SHP77 (cell line): ENCODE results near the gene EFCAB6.

Experiments used
- DNase-seq, 2 experiments: peaks; one replicate each; lab custom pipeline; 2025; lab: John Stamatoyannopoulos, UW

EFCAB6 gene

DNA sequence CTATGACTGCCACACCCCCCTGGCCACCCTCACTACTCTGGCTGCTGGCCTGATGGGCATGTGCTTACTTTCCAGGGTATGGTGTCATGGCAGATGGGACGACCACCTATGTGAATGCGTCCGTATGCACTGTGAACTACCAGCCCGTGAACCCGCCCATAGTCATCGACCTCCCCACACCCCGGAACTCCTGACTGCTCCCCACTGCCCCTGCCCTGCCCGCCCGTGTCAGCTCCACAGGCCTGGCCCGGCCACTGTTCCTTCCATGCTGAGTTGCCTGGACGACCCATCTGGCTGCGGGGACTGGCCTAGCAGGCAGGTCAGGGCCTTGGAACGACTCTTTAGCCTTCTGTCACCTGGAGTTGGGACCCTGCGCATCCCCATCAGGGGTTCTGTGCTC, 306.7 kb downstream of the EFCAB6 start:
- no peak for DNase-seq

DNA sequence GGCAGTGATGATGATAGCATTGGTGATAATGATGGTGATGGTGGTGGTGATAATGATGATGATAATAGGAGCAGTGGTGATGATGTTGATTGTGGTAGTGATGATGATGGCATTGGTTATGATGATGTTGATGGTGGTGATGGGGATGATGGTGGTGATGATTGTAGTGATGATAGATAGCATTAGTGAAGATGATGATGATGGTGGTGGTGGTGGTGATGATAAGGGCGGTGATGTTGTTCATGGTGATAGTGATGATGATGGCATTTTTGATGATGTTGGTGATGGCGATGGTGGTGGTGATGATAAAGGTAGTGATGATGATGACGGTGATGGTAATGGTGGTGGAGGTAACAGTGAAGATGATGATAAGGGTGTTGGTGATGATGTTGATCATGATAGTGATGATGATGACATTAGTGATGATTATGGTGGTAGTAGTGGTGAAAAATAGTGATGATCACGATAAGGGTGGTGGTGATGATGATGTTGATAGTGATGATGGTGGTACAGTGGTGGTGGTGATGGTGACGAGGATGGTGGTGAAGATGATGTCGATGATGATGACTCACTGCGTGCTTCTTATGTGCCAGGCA, 307.3 kb downstream of the EFCAB6 start:
- DNase-seq = no peak

DNA sequence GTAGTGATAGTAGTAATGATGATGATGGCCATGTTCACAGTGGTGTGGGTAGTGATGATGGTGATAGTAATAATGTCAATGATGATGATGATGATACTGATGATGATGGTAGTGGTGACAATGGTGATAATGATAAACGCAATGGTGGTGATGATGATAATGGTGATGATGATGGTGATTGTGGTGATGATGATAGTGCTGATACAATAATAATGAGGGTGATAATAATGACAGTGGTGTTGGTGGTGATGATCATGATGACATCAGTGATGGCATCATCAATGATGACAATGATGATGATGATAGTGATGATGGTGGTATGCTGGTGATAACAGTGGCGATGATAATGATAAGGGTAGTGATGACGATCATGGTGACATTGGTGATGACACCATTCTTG, 308.0 kb downstream of the EFCAB6 start:
- no peak for DNase-seq

DNA sequence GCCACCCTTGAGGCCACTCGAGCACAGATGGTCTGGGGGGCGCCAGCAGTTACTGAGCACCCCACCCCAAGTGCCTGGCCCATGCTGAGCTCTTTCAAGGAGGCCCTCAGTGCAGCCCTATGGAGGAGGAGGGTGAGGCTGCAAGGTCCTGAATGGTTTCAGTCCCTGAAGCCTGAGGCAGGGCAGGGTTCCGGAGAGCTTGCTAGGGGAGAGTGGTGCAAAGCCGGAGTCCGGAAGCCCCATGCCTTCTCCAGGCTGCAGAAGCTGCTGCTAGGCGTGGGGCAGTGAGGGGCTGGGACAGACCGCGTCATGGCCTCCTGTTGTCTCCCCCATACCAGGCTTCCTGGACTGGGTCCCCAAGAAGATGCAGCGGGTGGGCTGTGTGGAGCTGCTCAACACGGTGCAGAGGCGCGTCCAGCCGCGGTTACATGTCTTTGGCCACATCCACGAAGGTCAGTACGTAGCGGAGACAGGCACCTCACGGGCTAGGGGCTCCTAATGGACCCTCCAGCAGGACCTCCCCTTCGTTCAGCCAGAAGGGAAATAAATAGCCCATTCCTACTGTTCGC, 309.7 kb downstream of the EFCAB6 start:
- no peak for DNase-seq

DNA sequence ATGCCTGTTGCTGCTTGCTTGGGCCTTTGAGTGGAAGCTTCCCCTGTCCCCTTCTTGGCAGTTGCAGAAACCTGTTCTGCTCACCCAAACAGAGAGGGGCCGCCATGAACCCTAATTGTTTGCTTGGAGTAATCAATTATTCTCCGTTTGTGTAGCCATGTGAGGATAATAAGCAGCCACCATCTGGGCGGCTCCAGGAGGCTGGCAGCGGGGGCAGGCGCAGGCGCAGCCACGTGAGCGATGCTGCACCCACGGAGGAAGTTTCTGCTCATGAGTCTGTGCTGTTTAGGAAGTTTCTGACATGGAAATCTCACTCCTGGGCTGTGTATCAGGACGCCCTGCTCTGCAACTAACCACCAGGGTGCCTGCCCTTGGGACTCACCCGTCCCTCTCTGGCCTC, 310.2 kb downstream of the EFCAB6 start:
- no peak for DNase-seq

DNA sequence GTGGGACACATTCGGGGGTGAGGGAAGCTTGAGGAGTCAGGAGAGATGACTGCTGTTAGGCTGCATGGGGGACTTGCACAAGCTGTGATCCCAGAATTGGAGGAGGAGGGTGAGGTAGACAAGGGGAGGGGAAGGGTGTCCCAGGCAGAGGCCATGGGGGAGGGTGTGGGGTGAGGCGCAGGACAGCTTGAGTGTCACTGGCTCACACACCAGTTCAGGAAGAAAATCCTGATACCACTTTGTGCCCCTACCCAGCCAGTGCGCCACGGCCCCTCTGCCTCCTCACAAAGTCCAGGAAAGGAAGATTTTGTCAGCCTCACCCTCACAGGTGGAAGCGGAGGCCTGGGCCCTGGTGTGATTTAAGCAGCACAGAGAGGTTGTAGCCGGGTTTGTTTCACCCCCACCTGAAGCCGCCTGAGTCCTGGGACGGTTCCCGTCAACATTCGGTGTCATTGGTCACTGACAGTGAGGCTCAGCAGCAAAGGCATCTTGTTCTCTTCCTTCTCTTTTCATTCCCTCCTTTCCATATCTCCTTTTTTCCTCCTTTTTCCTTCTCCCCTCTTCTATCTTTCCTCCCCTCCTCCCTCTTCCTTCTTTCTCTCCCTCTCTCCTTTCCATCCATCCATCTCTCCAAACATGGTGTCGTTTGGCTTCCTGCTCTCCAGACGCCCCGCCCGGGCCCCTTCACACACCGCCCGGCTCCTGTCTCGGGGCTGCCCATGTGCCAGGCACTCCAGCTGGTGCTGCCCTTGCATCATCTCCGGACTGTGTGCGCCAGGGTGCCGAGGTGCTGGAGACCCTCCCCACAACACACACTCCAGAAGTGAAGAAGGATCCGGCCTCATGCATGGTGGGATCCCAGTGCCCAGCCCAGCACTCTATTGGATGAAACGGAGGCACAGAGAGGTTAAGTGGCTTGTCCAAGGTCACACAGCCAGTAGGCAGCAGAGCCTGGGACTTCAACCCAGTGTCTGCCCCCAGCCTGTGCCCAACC, 311.0 kb downstream of the EFCAB6 start:
- DNase-seq = no peak

DNA sequence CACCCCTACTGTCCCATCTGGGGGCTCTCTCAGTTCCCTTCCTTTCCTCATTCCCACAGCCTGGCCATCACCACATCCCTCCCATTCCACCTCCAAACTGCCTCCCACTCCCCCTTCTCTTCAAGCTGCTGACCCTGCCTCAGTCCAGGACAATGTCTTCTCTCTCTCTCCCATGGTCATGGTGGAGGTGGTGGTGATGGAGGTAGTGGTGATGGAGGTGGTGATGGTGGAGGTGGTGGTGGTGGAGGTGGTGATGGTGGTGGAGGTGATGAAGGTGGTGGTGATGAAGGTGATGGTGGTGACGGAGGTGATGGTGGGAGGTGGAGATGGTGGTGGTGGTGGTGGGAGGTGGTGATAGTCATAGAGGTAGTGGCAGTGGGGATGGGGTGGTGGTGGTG, 313.2 kb downstream of the EFCAB6 start:
- DNase-seq = no peak

DNA sequence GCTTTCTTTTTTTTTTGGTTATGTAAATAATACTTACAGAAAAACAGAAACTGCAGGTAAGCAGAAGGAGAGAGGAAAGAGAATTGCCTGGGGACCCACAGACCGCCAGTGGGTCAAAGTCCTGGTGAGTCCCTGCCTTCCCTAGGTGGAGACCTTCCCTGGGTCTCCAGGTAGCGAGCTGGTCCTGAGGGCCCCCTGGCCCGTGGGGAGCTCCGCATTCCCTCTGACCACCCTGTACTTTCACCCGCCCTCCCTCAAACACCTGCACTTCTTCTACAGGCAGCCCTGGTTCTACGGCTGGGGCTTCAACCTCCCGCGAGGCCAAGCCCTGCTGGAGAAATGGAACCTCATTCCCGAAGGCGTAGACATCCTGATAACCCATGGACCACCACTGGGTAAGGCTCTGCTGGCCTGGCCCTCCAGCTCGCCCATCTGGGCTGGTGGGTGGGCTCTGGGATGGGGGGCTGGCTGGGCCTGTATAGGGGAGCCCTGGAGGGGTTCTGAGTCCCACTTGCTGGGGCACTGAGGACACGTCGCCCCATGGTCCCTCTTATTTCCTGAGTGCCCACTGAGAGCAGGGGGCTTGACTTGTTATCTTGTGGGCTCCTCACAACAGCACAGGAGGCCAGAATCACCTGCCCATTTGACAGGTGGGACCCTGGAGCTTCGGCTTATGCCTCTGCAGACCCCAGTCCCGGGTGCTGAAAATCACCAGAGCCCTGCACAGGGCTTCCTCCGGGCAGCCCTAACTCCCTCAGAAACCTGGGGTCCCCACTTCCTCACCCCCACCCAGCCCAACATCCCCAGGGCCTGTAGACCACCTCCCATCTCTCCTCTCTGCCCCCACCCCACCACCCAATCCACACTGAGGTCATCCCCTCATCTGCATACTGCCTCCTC, 313.9 kb downstream of the EFCAB6 start:
- DNase-seq = no peak

DNA sequence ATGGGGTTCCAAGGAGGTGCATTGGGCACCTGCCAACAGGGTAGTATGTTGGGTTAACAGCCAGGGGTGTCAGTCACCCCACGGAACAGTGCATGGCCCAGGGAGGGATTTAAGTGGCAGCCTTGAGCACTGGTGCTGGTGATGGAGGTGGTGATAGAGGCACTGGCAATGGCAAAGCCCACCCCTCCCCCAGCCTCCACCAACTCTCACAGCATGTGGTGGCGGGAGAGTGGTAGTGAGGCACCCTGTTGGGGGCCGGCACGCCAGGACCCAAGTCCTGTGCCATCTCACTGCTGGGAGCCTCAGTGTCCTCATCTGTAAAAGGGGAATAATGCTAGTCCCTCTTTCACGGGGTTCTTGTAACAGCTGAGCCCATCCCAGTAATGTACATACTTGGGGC, 318.8 kb downstream of the EFCAB6 start:
- DNase-seq = no peak

DNA sequence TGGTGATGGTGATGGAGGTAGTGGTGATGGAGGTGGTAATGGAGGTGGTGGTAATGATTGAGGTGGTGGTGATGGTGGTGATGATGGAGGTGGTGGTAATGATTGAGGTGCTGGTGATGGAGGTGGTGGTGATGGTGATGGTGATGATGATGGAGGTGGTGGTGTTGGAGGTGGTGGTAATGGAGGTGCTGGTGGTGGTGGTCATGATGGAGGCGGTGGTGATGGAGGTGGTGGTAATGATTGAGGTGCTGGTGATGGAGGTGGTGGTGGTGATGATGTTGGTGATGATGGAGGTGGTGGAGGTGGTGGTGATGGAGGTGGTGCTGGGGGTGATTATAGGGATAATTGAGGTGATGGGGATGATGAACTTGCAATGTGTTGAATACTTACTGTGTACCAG, 320.4 kb downstream of the EFCAB6 start:
- DNase-seq = no peak

DNA sequence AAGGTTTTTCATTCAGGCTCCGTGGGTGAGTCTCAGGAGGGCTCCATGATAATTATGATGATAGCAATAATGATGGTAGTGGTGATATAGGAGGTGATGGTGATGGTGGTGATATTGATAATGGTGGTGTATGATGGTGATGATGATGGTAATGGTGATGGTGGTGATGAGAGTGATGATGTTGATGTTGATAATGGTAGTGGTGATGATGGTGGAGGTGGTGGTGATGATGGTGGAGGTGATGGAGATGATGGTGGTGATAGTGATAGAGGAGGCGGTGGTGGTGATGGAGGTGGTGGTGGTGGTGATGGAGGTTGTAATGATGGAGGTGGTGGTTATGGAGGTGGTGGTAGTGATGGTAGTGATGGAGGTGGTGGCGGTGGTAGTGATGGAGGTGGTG, 320.9 kb downstream of the EFCAB6 start:
- no peak for DNase-seq

DNA sequence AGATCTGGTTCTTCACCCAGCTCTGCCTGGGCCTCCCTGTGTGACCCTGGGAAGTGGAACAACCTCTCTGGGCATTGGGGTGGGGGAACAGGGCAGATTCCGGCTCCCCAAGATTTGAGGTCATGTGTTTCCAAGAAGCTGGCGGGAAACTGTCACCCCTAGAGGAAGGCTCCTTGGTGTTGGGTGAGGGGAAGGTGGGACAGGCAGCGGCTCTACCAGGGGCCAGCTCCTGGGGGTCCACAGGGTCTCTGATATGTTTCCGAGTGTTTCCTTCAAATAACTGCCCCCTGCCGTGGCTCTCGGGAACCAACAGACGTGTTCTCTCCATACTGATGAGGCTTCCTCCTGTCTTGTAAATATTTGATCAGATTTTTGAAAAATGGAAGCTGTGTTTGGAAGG, 321.8 kb downstream of the EFCAB6 start:
- DNase-seq = no peak

DNA sequence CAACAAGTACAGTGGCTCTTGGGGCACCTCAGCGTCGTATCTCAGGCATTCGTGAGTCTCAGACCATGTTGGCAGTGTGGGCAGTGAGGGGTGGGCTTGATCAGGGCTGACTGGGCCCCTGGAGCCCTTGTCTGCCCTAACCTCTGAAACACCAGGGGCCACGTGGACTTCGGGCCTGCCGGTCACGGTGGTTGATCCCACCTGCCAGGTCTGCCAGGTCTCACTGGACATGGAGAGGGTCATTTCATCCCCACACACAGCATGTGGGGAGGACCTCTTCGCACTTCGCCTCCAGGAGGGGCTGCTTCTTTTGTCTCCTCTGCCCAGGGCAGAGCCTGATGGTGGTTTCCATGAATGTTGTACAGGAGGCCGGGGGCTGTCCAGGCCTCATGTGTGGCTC, 323.2 kb downstream of the EFCAB6 start:
- no peak for DNase-seq

DNA sequence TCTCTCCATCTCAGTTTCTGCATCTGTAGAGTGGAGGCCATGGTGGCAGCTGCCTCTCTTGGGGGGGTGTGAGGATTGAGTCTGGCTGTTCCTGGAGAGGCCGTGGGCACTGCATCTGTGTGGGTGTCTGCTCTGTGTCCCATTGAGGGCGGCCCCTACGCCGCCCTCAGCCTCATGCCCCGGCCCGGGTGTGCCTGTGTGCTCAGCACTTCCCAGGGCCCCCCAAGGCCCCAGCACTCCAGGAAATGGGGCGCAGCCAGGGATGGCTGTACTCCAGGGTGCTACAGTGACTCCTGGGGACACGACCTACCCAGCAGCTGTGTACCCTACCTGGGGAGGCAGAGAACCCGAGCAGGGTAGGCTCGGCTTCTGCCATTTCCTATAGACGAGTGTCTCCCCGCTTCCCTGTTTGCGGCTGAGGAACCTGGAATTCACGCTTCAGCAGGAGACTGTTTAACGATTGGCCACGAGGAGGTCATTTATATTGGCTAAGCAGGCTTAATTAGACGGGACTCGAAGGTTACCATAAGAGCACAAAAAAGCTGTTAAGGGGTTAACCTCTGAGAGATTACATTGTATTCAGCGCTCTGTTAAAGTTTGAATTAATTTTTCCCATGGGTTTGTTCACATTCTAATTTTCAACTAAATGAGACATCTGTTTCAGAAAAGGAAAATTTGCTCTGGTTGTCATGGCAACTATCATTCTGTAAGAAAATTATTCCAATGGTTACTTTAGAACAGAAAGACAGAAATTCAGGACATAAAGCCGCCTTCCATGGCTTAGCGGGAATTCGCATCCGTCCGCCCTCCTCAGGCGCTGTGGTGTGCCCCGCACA, 323.9 kb downstream of the EFCAB6 start:
- DNase-seq = no peak

DNA sequence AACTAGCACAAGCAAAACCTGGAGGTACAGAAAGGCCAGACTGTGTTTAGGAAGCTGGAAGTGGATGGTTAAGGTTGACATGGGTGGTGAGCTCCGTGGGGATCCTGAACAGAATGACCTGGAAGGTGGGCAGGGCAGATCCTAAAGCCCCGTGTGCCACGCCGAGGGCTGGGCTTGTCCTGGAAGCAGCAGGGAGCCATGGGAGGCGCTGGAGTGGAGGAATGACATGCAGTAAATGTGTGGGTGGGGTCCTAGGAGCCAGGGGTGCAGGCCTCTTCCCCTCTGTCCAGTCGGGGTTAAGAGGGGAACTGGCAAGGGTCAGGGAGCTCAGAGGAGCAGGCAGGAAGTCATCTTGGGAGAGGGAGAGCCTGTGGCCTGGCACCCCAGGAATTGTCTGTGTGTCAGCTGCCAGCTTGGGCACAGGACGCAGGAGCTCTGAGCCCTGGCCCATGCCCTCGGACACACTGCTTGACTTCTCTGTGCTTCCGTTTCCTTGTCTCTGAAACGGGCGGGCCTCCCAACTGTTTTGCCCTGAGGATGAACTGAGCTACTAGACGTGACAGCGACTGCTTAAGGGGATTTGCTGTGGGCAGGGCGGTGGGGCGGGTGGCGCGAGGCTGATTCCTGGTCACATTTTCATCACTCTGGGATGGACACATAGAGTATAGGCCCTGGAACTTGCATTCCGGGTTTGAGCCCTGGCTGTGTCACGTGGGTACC, 324.6 kb downstream of the EFCAB6 start:
- no peak for DNase-seq

DNA sequence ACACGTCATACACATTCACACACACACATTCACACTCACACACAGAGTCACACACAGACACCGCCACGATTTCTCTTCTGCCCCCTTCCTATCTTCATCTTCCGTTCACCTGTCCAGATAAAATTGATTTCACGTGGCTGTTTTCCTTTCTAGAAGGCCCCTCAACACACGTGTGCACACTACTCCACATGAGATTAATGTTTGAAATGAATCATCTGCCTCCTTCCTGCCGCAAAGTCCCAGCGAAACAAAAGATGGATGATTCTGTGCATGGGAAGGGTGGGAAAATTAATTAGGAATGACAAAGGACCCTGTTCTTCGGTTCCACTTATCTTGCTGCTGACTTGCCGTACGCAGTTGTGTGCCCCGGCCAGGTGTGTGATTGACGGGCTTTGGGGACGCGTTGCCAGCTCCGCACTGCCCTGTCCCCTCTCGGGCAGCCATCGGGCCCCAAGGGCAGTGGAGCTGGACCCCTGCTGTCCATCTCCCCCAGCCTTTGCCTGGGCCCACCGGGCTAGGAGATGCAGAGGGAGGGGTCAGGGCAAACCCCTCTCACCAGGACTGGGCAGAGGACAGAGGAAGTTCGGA, 326.5 kb downstream of the EFCAB6 start:
- DNase-seq = no peak

DNA sequence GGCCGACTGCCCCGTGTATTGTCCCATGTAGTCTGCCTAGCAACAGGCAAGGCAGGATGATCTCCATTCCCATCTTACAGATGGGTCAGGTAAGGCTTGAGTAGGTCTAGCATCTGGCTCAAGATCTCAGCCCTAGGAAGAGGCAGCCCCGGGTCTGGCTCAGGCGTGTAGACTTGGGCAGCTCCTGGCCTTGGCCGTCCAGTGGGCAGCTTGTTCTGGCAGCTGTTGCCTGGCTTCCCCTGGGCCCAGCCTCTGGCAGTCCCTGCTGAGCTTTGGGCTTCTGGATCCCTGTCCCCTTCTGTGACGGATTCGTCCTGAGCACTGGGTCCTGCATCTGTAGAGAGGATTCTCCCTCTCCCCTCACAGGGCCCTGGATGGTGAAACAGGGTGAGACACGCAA, 327.9 kb downstream of the EFCAB6 start:
- DNase-seq = no peak

DNA sequence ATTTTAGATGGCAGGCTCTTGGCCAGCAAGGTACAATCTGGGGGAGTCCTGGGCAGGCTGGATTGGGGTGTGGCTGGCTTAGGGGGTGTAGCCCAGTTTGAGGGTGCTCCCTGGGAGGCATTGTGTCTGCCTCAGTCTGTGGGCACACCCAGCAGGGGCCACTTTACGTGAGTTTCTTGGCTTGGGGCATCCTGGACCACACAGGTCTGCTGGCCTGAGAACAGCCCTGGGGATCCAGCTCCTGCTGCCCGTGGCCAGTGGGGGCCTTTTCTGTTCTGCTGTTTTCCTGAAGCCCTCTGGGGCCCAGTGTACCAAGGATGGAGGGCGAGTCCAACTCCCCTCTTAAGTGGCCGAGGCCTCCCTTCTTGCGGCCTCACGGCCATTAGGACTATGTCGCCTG, 328.4 kb downstream of the EFCAB6 start:
- DNase-seq = no peak

DNA sequence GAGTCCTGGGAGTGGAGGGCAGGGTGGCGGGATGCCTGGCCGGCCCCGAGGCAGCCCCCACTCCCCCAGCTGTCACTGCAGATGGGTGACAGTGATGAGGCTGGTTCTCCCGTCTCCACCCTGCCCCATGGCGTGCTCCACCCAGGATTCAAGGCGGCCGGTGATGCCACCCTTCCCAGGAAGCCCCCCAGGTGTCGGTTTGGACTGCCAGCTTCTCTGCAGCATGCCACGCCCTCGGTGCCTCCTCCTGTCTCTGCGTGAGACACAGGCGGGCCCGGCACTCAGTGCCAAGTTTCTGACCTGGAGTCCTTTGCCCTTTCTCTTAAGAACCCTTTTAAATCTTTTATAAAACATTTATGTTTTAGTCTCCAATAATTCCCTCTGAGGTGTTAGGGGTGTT, 328.8 kb downstream of the EFCAB6 start:
- no peak for DNase-seq

DNA sequence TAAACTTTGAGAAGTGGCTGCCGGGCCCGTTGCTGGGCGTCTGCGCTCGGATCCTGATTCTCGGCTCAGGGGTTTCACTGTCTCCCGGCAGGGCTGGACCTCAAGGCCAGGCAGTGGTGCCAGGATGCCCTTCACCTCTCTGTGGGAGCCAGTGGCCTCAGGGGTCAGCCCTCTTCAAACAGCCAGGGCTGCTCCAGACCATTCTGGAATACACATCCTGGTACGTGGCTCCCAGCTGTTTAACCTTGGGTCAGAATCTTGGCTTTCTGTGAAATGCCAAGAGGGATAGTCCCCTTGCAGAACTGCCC, 329.8 kb downstream of the EFCAB6 start:
- DNase-seq = no peak
